IPS-15b (cell line): ENCODE measurements around the gene ASB8.
"Not testable (repeated sequence)": the region's sequence is repeated elsewhere in the genome, so short reads cannot be mapped to it uniquely, and the experiment has no call there.

Experiments used
- H3K27me3 ChIP-seq: one replicate; pipeline ENCODE4 v1.6.1; 2013; ENCODE audit warnings: low read length; ENCODE audit not compliant: control insufficient read depth, insufficient read depth
- H3K36me3 ChIP-seq: one replicate; pipeline ENCODE4 v1.6.1; 2013; ENCODE audit warnings: low read length; ENCODE audit not compliant: control insufficient read depth, insufficient read depth
- H3K4me1 ChIP-seq: one replicate; pipeline ENCODE4 v1.6.1; 2013; ENCODE audit warnings: mild to moderate bottlenecking, low read length; ENCODE audit not compliant: control insufficient read depth, insufficient read depth
- H3K4me3 ChIP-seq: one replicate; pipeline ENCODE4 v1.5.1; 2013; ENCODE audit warnings: low read depth, low read length
- H3K9ac ChIP-seq: one replicate; pipeline ENCODE4 v1.6.1; 2013; ENCODE audit warnings: low read depth, mild to moderate bottlenecking, low read length
- H3K9me3 ChIP-seq: one replicate; pipeline ENCODE4 v1.6.1; 2013; ENCODE audit warnings: mild to moderate bottlenecking, low read length; ENCODE audit not compliant: control insufficient read depth, insufficient read depth

Gene ASB8

GRCh38 chr12:48160046-48160445, 2.7 kb upstream of the ASB8 start:
- H3K36me3 ChIP-seq = no peaks in the 10 kb centered on the region

GRCh38 chr12:48157889-48158370, 615 bp upstream of the ASB8 start:
- peak overlapping the region; percentile 98 for H3K4me3 ChIP-seq

More at GRCh38 chr12:48160046-48160445, 2.7 kb upstream of the ASB8 start:
- H3K27me3 ChIP-seq = no peaks in the 10 kb centered on the region
- H3K4me1 ChIP-seq = no peaks in the 10 kb centered on the region
- H3K9me3 ChIP-seq = no peaks in the 10 kb centered on the region
- H3K9ac ChIP-seq = no peak overlapping the region
- no peak overlapping the region for H3K4me3 ChIP-seq

DNA sequence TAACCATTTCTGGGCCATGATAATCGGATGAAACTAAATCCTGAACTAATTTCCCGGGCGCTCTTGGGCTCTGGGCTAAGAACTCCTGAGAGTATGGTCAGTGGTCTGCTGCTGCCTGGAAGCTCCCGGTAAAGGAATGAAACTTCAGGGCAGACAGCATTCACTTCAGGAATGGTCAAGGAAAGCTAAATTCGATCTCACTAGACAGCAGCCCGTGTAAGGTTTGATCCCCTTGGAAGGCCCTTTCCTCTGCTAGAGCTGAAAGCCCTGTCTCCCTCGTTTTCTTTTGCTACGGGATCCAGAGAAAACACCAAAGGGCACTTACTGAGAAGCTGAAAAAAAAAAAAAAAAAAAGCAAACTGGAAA, 680 bp downstream of the ASB8 start:
- no peaks in the 10 kb centered on the region for H3K9me3 ChIP-seq
- peak overlapping the region; percentile 98 for H3K4me3 ChIP-seq
- no peaks in the 10 kb centered on the region for H3K36me3 ChIP-seq
- no peaks in the 10 kb centered on the region for H3K4me1 ChIP-seq
- H3K9ac ChIP-seq = no peak overlapping the region
- no peaks in the 10 kb centered on the region for H3K27me3 ChIP-seq

More at GRCh38 chr12:48157889-48158370, 615 bp upstream of the ASB8 start:
- Histone ChIP-seq H3K9me3 (no peaks in the 10 kb centered on the region), H3K4me1 (no peaks in the 10 kb centered on the region), H3K36me3 (no peaks in the 10 kb centered on the region), H3K27me3 (no peaks in the 10 kb centered on the region), H3K9ac (peak overlapping the region; percentile 51)

DNA sequence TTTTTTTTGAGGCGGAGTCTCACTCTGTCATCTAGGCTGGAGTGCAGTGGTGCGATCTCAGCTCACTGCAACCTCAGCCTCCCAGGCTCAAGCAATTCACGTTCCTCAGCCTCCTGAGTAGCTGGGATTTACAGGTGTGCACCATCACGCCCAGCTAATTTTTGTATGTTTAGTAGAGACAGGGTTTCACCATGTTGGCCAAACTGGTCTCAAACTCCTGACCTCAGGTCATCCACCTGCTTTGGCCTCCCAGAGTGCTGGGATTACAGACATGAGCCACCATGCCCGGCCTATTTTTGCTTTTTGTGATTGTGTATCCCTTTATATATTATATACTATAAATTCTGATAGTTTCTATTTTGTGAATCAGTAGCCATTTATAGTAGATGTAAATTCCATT, 1.5 kb downstream of the ASB8 start:
- not testable (repeated sequence) for H3K36me3 ChIP-seq, H3K9me3 ChIP-seq, H3K4me3 ChIP-seq, H3K9ac ChIP-seq, H3K27me3 ChIP-seq, H3K4me1 ChIP-seq

GRCh38 chr12:48151103-48151771, 6.1 kb downstream of the ASB8 start:
- H3K9me3 ChIP-seq = no peaks in the 10 kb centered on the region
- no peak overlapping the region for H3K4me3 ChIP-seq
- no peaks in the 10 kb centered on the region for H3K27me3 ChIP-seq
- no peaks in the 10 kb centered on the region for H3K4me1 ChIP-seq
- H3K9ac ChIP-seq = no peak overlapping the region
- H3K36me3 ChIP-seq = peaks cover 7% of the 10 kb centered on the region

- H3K4me3 ChIP-seq = no peak overlapping the region
- H3K9me3 ChIP-seq = no peaks in the 10 kb centered on the region
- no peak overlapping the region for H3K9ac ChIP-seq
- peaks cover 15% of the 10 kb centered on the region for H3K4me1 ChIP-seq
- peaks cover 28% of the 10 kb centered on the region for H3K36me3 ChIP-seq
- no peaks in the 10 kb centered on the region for H3K27me3 ChIP-seq
These were observed 11.3 kb downstream of the ASB8 start for GRCh38 chr12:48145981-48146380.

GRCh38 chr12:48143898-48144297, 13.4 kb downstream of the ASB8 start:
- no peaks in the 10 kb centered on the region for H3K9me3 ChIP-seq
- no peaks in the 10 kb centered on the region for H3K27me3 ChIP-seq
- peaks cover 15% of the 10 kb centered on the region for H3K4me1 ChIP-seq
- H3K4me3 ChIP-seq = no peak overlapping the region
- H3K36me3 ChIP-seq = peaks cover 38% of the 10 kb centered on the region
- no peak overlapping the region for H3K9ac ChIP-seq

DNA sequence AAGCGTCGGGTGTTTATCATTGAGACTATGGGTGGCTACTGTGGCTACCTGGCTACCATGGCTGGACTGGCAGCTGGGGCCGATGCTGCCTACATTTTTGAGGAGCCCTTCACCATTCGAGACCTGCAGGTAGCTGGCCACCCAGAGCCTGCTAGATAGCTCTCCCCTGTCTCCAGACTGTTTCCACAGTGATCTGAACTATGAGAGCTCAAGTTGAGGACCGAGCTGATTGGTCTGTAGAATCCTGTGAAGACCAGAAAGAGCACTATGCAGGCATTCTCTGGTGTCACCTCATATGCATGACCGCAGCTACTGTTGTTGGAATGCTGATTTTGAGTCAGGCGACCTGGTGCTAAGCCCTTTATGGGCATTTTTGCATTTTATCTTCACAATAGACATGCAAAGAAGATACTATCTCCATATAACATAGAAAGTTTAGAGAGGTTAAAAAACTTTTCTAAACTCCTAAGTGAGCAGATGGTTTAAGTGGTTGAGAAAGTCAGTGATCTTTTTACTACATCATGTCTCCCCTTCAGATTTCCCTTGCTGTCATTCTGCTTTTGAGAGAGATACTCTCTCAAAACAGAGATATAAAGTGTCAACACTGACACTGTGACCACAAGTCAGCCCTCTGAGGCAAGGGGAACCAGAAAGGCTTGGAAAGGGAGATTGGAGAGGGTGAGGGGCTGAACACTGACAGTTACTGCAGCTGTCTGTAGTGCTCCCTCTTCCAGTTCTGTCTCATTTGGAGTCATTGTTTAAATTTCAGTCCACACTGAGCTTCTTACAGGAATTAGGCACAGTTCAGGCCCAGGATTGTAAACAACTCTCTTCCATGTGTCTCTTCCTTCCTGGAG, 14.3 kb downstream of the ASB8 start:
- Histone ChIP-seq H3K9ac (peak overlapping the region; percentile 24), H3K36me3 (peaks cover 38% of the 10 kb centered on the region), H3K27me3 (no peaks in the 10 kb centered on the region), H3K4me1 (peaks cover 15% of the 10 kb centered on the region), H3K4me3 (no peak overlapping the region), H3K9me3 (no peaks in the 10 kb centered on the region)

- H3K36me3 ChIP-seq = peaks cover 55% of the 10 kb centered on the region
- no peaks in the 10 kb centered on the region for H3K4me1 ChIP-seq
- no peaks in the 10 kb centered on the region for H3K9me3 ChIP-seq
- H3K27me3 ChIP-seq = no peaks in the 10 kb centered on the region
- H3K9ac ChIP-seq = no peak overlapping the region
- H3K4me3 ChIP-seq = no peak overlapping the region
These were observed 22.3 kb downstream of the ASB8 start for GRCh38 chr12:48135027-48135426.

- Histone ChIP-seq H3K27me3 (no peaks in the 10 kb centered on the region), H3K36me3 (peaks cover 46% of the 10 kb centered on the region), H3K4me1 (no peaks in the 10 kb centered on the region), H3K9ac (no peak overlapping the region), H3K4me3 (no peak overlapping the region), H3K9me3 (no peaks in the 10 kb centered on the region)
These were observed 24.5 kb downstream of the ASB8 start for GRCh38 chr12:48132826-48133225.

DNA sequence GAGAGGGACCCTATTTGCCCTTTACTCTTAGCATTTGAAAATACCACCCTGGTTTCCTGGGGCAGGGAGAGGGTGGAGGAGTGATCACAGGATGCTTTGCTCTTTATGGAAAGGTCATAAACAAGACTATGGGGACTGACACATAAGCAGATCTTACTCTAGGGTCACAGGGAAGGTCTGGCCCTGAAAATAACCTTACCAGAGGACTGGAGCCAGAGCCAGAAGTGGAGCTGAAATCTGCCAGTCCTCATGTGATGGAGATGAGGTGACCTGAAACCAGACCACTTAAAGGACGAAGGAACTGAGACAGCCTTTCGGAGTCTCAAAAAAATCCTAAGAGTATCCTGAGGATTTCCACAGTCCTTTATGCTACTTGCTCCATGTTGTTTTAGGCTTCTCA, 25.8 kb downstream of the ASB8 start:
- Histone ChIP-seq H3K27me3 (no peaks in the 10 kb centered on the region), H3K4me1 (no peaks in the 10 kb centered on the region), H3K9me3 (no peaks in the 10 kb centered on the region), H3K4me3 (no peak overlapping the region), H3K9ac (no peak overlapping the region), H3K36me3 (peaks cover 40% of the 10 kb centered on the region)

- Histone ChIP-seq H3K4me3 (no peak overlapping the region), H3K4me1 (no peaks in the 10 kb centered on the region), H3K27me3 (no peaks in the 10 kb centered on the region), H3K9me3 (no peaks in the 10 kb centered on the region), H3K36me3 (peaks cover 24% of the 10 kb centered on the region), H3K9ac (no peak overlapping the region)
These were observed 27.9 kb downstream of the ASB8 start for GRCh38 chr12:48129376-48129775.
